HG03520 (cell line): ENCODE results near the gene GRM7.

ENCODE experiments used
- ATAC-seq: cut with Tn5 transposase; IDR thresholded peaks from one replicate; pipeline ENCODE4 v1.9.1; 2021; ENCODE audit warnings: mild to moderate bottlenecking, moderate library complexity; ENCODE audit not compliant: unreplicated experiment

Gene GRM7

GRCh38 chr3:7461202-7461825, 600.4 kb downstream of the GRM7 start:
- ATAC-seq: peak; percentile 93

- ATAC-seq: no peak
Measured at GRCh38 chr3:7469866-7470265, 609.0 kb downstream of the GRM7 start.

GRCh38 chr3:7484636-7485035, 623.7 kb downstream of the GRM7 start:
- no peak for ATAC-seq

GRCh38 chr3:7487763-7488162, 626.8 kb downstream of the GRM7 start:
- no peak for ATAC-seq

GRCh38 chr3:7489417-7489816, 628.5 kb downstream of the GRM7 start:
- no peak for ATAC-seq

GRCh38 chr3:7498715-7499114, 637.8 kb downstream of the GRM7 start:
- no peak for ATAC-seq

GRCh38 chr3:7503431-7503830, 642.5 kb downstream of the GRM7 start:
- no peak for ATAC-seq

GRCh38 chr3:7504886-7505775, 644.2 kb downstream of the GRM7 start:
- ATAC-seq: no peak

GRCh38 chr3:7506606-7507180, 645.8 kb downstream of the GRM7 start:
- no peak for ATAC-seq

- ATAC-seq: no peak
Measured at GRCh38 chr3:7508821-7509220, 647.9 kb downstream of the GRM7 start.

GRCh38 chr3:7512048-7512447, 651.1 kb downstream of the GRM7 start:
- ATAC-seq: no peak

GRCh38 chr3:7518026-7518425, 657.1 kb downstream of the GRM7 start:
- ATAC-seq: no peak

GRCh38 chr3:7518456-7518855, 657.5 kb downstream of the GRM7 start:
- no peak for ATAC-seq

GRCh38 chr3:7520059-7520458, 659.1 kb downstream of the GRM7 start:
- ATAC-seq: no peak

- no peak for ATAC-seq
Measured at GRCh38 chr3:7520593-7520992, 659.7 kb downstream of the GRM7 start.

GRCh38 chr3:7536510-7536909, 675.6 kb downstream of the GRM7 start:
- ATAC-seq: no peak

- ATAC-seq: no peak
Measured at GRCh38 chr3:7536921-7537320, 676.0 kb downstream of the GRM7 start.

GRCh38 chr3:7543294-7543880, 682.5 kb downstream of the GRM7 start:
- ATAC-seq: no peak

- ATAC-seq: no peak
Measured at GRCh38 chr3:7545334-7545733, 684.4 kb downstream of the GRM7 start.

GRCh38 chr3:7546253-7546652, 685.3 kb downstream of the GRM7 start:
- ATAC-seq: no peak

GRCh38 chr3:7547826-7548225, 686.9 kb downstream of the GRM7 start:
- ATAC-seq: no peak

- no peak for ATAC-seq
Measured at GRCh38 chr3:7562892-7563291, 702.0 kb downstream of the GRM7 start.
